ENCODE results near the gene RGL1. TPM values are rescaled to one million over a fixed set of nuclear protein-coding genes. Genes with fewer than 3 reads are reported as not detected.

RGL1 gene
- total RNA-seq, 2 donors from 2014 or later = 26.3 to 34.0 TPM

DNA sequence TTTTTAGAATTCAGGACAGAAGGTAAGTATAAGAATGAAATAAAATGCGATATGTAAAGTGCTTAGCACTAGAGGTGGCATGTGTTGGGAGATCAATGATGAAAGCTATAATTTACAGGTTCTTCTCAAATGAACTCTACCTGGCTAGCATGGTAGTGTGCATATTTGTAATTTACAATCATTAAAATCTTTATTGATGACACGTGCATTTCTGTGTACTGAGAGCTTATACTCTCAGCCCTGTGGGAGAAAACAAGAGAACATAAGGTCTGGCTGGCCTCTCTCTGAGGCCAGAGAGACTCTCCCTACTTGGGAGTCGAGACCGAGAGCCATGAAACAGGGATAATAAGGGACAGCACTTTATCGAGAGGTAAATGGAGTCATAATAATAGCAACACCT is 156.2 kb downstream of the RGL1 start:
- no peak for DNase-seq (ENCODE audit: low spot score)
- intact Hi-C loops (cut with DNase I) = no loop called here

DNA sequence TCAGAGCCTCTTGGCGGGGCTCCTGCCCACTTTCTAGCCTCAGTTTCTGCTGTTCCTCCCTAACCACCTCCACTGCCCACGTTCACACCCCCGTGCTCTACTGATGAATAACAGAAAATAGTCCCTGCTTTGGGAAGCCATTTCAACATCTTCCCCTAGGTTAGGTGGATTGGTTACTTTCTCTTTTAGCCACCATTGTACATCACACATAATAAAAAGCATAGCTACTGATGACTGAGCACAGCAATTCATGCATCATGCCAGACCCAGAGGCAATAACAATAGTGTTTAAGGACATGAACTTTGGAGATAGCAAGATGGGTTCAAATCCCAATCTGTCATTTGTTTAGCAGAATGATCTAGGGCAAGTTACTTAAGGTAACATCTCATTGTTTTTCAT is 158.0 kb downstream of the RGL1 start:
- no peak for DNase-seq (ENCODE audit: low spot score)
- intact Hi-C loops (cut with DNase I) = no loop called here

DNA sequence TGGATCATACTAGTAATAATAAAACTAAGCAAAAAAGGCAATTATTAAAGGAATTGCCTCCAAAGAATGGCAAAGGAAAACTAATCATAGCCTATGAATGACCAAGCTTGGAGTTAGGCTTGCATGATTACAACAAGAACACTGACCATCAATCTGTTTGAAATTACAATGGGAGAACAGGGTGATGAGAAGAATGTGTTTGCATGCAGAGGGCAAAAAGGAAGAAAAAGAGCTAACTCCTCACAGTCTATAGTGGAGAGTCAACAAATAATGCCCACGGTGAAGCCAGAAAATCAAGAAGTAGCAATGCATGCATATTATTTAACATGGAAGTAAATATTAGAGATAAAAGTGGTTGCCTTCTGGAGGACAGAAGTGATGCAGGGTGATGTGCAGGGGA is 160.8 kb downstream of the RGL1 start:
- intact Hi-C loops (cut with DNase I) = loop anchor here in 1 of 2 donors (5.0 kb wide), 1 partner anchor 57 kb away; no protein-coding TSS in a partner anchor
- DNase-seq (ENCODE audit: low spot score) = no peak

DNA sequence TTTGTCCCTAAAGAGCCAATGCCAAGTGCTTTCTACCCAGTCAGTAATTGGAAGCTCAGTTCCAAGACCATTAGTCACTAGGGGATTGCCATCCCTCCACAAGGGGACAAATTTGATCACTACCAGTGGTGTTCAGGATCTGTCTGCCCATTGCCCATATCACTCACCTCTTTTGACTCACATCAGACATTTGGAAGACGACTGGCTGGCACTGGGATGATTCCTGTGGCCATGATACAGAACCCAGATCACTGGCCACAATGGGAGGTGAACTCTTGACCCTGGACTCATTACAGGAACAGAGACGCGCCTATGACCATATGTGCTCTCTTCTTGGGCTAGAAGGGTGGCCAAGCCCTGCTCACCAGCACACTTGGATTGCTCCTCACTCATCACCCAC is 161.6 kb downstream of the RGL1 start:
- DNase-seq (ENCODE audit: low spot score) = no peak
- intact Hi-C loops (cut with DNase I) = loop anchor here in 1 of 2 donors (5.0 kb wide), 1 partner anchor 56 kb away; no protein-coding TSS in a partner anchor

DNA sequence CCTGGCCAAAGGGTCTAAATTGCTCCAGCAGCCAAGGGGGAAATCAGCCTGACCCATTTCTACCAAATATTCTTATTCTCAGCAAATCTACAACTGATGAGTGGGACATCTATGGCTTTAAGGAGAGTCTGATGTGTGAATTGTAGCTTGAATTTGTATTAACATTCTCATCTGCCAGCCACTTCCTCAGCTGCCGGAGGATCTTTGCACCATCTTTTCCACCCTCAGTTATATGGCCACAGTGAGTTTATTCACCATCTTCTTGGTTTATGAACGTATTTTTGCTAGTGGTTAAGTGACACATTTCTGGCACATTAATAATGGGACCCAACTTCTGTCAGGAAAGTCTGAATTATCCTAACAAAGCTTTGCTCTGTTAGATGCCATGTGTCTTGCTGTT is 163.0 kb downstream of the RGL1 start:
- intact Hi-C loops (cut with DNase I) = loop anchor here in 1 of 2 donors (5.0 kb wide), 1 partner anchor 54 kb away; no protein-coding TSS in a partner anchor
- no peak for DNase-seq (ENCODE audit: low spot score)

DNA sequence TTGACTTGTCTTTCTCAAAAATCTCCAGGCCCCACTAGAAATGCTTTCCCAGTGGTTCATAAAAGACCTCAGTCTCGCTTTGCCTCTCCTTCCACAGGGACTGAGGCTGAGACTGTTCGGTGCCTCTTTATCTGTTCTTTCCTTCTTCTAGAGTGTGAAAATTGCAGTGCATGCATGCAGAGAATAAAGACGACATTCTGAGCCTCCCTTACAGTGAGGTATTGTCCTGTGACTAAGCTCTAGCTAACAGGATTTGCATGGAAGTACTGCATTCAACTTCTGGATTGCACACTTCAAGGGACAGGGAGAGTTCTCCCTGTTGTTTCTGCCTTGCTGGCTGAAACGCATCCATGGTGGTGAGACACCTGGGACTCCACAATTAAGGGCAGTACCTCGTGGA is 163.5 kb downstream of the RGL1 start:
- no peak for DNase-seq (ENCODE audit: low spot score)
- intact Hi-C loops (cut with DNase I) = loop anchor here in 1 of 2 donors (5.0 kb wide), 1 partner anchor 54 kb away; no protein-coding TSS in a partner anchor

DNA sequence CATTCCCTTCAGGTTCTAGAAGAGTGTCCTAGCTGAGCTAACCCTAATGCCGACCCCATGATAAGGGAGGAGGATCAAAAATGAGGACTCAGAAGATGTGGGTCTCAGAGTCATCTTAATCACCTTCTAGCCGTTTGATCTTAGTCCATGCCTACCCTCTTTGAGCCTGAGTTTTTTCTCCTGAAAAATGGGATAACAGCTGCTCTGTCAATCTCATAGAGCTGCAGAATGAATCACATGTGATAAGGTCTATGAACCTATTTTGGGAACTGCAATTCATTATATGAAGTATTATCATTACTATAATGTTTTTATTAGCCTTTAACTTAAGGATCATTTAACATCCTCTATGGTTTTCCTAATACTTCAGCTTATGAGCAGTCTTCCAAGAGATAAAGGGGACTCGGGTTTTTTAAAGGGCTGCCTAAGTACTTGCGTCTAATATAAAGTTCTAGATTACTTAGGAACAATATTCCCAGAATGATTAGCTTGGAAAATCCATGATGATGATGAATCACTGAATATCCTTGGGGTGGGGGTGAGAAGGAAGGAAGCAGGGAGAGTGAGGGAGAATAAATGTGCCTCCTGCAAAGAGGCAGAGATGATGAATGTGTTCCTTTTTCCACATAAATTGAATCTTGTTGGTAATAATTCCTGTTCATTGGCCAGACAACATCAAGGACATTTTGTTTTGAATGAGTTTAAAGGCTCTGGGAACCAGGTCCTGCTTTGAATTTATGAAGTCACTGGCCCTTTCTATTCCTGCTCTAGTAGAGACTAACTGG is 165.8 kb downstream of the RGL1 start:
- DNase-seq (ENCODE audit: low spot score) = no peak
- intact Hi-C loops (cut with DNase I) = no loop called here

DNA sequence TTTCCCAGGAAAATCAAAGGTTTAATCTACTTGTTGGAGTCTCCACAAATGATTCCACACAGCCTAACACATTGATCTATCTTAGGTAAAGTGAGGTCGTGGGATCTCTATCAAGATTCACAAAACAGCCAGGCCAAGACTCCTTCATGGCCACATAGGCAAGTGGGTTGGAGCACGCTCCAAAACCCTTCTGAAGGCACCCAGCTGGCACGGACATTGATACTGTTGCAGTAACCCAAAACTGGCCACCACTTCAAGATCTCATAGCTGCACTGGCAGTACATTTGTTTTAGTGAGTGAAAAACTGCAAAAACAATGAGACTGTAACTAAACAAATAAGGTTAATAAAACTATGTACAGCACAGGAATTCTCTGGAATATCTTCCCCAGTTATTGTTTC is 170.7 kb downstream of the RGL1 start:
- no peak for DNase-seq (ENCODE audit: low spot score)
- intact Hi-C loops (cut with DNase I) = no loop called here

DNA sequence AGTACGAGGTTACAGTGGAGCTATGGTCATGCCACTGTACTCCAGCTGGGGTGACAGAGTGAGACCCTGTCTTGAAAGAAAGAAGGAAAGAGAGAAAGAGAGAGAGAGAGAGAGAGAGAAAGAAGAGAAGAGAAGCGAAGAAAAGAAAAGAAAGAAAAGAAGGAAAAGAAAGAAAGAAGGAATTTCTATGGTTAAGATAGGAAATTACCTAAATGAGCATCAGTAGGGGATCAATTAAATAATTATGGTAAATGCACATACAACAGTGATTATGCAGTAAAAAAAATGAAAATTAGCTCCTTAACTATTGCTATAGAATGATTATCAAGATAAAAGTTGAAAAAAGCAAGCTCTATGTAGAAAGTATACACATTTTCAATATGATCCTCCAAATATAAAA is 172.8 kb downstream of the RGL1 start:
- intact Hi-C loops (cut with DNase I) = no loop called here
- DNase-seq (ENCODE audit: low spot score) = no peak

Other genes starting within 250 kb of the RGL1 start
- 10 to 100 TPM; 12.8 to 26.2 TPM for gene NCF2, start 214.7 kb upstream of the RGL1 start, total RNA-seq
- gene ARPC5, start 169.3 kb upstream of the RGL1 start, total RNA-seq = 100 to 1,000 TPM; 118 TPM
- gene APOBEC4, start 151.8 kb upstream of the RGL1 start, total RNA-seq = not detected
- gene COLGALT2, start 232.6 kb downstream of the RGL1 start, total RNA-seq = 1 to 10 TPM; 4.9 to 9.4 TPM
- gene TSEN15, start 246.6 kb downstream of the RGL1 start, total RNA-seq = 10 to 100 TPM; 27.7 to 32.5 TPM